HG03565 (cell line): ENCODE results near the gene TLDC2.
"Not testable (repeated sequence)": the region's sequence is repeated elsewhere in the genome, so short reads cannot be mapped to it uniquely, and the experiment has no call there.

Experiments used
- ATAC-seq: cut with Tn5 transposase; IDR thresholded peaks from one replicate; pipeline ENCODE4 v1.9.1; 2021; ENCODE audit warnings: mild to moderate bottlenecking, moderate library complexity; ENCODE audit not compliant: unreplicated experiment

The TLDC2 gene

DNA sequence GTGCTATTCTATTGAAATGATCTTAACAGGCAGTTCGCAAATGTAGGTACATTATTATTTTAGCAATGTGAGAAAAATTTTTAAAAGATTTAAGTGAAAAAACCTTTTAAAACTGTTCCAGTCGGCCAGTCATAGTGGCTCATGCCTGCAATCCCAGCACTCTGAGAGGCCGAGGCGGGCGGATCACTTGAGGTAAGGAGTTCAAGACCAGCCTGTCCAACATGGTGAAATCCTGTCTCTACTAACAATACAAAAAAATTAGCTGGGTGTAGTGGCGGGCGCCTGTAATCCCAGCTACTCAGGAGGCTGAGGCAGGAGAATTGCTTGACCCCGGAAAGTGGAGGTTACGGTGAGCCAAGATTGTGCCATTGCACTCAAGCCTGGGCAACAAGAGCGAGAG, 29.6 kb downstream of the TLDC2 start:
- ATAC-seq, result not testable (repeated sequence)

DNA sequence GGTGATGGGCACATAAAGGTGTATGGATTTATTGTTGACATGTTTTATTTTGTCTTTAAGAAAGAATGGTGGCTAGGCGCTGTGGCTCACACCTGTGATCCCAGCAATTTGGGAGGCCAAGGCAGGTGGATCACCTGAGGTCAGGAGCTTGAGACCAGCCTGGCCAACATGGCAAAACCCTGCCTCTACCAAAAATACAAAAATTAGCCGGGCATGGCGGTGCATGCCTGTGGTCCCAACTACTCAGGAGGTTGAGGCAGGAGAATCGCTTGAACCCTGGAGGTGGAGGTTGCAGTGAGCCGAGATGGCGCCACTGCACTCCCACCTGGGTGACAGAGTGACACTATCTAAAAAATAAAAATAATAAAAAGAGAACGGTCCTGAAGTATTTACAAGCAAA, 30.1 kb downstream of the TLDC2 start:
- not testable (repeated sequence) for ATAC-seq

DNA sequence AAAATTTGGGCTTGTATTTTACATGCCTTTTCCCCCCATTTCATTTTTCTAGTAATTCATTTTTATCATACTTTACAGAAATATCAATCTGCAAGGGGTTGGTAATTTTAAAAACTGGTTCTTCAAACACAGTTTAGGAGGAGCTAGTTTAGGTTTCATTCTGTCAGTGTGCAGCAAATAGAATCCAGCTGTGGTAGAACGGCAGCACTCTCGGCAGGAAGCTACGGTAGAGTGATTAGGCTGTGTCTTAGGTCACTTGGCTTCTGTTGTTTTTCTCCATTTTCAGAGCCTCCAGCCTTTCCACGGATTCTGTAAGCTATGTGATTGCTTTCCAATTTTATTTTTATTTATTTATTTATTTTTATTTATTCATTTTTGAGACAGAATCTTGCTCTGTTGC, 32.7 kb downstream of the TLDC2 start:
- no peak for ATAC-seq

DNA sequence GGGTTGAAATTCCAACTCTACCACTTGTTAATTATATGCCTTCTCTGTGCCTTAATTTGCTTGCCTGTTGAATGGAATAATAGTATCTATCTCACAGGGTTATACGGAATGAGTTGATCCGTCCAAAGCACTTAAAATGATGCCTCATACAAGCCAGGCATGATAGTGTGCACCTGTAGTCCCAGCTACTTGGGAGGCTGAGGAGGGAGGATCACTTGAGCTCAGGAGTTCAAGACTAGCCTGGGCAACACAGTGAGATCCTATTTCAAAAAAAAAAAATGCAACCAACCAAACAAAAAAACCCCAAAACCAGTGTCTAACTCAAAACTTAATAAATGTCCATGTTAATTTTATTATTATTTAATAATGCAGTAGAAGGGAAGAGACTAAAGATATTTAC, 40.3 kb downstream of the TLDC2 start:
- no peak for ATAC-seq

DNA sequence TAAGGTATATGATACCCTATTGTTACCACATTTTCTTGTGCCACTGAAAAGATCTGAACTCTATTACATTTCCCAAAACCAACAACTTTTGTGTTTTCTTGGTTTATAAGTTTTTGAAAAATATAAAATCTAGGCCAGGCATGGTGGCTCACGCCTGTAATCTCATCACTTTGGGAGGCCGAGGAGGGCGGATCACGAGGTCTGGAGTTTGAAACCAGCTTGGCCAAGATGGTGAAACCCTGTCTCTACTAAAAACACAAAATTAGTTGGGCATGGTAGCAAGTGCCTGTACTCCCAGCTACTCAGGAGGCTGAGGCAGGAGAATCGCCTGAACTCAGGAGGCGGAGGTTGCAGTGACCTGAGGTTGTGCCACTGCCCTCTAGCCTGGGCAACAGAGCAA, 41.3 kb downstream of the TLDC2 start:
- ATAC-seq, result no peak

DNA sequence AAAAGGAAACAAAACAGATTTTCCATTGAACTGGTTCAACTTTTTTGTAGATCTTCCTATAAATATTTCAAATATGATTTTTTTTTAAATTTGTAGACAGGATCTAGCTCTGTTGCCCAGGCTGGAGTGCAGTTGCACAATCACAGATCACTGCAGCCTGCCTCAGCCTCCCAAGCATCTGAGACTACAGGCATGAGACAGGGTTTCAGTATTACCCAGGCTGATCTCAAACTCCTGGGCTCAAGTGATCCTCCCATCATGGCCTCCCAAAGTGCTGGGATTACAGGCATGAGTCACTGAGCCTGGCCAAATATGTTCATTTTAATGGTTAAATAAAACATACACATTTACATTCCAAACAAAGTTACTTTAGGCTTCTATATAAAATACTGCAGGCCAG, 42.0 kb downstream of the TLDC2 start:
- no peak for ATAC-seq

DNA sequence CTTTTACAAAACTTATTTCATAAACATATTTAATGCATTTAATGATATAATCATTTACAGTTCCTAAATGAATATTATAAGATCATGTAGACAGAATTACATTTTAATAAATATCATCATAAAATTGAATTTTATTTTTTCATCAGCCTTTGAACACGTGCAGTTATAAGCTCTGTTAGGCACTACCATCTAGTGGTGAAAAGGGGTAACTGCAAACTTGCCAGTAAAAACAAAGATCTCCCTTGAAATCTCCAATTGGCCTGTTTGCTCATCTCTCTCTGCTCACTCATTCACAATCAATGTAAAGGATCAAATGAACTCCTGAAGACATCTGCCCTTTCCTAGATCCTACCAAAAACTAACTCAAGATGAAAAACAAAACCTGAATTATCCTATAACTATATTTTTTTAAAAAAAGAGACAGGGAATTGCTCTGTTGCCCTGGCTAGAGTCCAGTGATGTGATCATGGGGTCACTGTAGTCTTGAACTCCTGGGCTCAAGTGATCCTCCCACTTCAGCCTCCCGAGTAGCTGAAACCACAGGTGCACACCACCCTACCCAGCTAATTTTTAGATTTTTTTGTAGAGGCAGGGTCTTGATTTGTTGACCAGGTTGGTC, 43.9 kb downstream of the TLDC2 start:
- no peak for ATAC-seq

DNA sequence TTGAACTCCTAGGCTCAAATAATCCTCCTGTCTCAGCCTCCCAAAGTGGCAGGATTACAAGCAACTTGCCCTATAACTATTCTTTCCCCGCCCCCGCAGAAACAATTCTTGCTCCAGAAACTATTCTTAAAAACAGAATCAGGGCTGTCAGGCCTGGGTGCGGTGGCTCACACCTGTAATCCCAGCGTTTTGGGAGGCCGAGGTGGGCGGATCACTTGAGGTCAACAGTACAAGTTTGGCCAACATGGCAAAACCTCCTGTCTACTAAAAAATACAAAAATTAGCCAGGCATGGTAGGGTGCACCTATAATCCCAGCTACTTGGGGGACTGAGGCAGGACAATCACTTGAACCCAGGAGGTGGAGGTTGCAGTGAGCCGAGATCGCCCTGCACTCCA, 44.4 kb downstream of the TLDC2 start:
- no peak for ATAC-seq

DNA sequence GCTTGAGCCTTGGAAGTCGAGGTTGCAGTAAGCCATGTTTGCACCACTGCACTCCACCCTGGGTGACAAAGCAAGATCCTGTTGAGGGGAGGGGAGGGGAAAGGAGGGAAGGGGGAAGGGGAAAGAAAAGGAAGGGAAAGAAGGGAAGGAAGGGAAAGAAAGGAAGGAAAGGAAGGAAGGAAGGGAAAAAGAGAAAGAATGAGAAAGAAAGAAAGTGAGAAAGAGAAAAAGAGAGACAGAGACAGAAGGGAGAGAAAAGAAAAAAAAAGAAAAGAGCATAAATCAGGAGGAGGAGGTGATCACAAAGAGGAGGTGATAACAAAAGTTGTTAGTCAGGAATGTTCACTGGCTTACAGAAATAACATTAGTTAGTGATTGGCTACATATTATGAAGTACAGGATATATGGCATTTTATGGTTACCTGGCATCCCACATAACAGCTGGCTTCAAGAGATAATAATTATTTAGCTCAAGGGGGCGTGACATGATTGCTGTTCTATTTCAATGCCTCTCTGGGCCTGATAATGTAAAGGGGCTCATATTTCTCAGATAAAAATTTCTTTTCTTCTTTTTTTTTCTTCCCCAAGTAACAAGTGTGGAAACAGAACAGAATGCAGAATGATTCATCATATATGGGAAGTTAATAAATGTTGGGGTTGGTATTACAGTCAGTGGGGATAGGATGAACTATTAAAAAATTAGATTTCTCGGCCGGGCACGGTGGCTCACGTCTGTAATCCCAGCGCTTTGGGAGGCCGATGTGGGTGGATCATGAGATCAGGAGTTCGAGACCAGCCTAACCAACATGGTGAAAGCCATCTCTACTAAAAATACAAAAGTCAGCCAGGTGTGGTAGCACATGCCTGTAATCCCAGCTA, 48.5 kb downstream of the TLDC2 start:
- no peak for ATAC-seq

DNA sequence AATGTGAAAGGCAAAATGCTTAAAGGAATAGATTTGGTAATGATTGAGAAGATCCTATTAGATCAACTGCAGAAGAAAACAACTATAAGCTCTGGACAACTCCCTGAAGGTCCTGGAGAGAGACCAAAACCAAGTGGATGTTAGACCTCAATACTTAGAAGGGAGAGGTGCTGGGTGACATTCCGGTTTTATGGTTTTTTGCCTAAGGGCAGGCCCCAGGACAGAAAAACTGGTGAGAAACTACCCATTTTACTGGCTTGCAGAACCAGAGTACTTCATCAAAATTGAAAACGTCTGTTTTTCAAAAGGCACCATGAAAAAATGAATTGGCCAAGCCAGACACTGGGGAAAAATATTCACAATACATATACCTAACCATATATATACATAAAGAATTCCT, 49.3 kb downstream of the TLDC2 start:
- no peak for ATAC-seq

DNA sequence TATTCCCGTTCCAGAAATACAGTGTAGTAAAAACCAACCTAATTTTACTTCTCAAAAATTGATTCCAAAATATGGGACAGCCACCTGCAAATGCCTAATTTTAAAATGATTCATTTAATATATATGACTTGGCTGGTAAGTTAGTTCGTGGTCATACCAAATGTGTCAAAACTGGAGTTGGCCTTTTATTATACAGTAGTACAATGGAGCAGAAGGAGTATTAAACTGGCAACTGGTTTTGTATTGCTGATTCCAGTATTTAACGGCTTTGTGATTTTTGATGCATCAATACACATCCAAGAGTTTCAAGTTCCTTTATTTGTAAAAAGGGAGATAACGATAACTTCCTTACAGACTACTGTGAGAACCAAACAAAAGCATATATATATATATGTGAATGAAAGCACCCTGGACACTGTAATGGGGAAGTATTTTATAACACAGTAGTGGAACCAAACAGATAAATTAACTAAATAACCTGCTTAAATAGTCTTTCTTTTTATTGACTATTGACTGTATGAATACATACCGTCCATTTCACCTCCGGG, 50.8 kb downstream of the TLDC2 start:
- no peak for ATAC-seq

DNA sequence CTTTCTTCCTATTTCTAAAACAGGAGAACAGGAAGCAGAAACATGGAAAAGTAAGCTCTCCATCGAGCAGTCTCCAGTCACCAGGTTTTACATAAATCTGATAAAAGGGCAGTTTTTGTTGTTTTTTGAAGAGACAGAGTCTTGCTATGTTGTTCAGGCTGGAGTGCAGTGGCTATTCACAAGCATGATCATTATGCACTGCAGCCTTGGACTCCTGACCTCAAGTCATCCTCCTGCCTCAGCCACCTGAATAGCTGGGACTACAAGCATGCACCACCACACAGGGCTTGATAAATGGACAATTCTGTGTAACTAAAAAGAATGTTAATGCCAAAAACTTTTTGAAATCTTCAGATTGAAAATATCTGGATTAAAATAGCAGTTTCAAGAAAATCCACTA, 51.8 kb downstream of the TLDC2 start:
- no peak for ATAC-seq

DNA sequence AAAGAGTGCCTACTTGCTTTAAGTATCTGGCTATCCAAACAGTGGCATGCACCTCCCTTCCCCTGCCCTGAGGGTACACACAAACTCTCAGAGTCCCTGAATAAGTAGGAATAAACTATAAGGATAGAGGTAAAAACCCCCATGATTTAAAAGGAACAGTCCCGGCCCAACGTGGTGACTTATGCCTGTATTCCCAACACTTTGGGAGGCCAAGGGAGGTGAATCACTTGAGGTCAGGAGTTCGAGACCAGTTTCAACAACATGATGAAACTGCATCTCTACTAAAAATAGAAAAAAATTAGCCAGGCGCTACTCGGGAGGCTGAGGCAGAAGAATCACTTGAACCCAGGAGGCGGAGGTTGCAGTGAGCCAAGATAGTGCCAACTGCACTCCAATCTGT, 53.4 kb downstream of the TLDC2 start:
- ATAC-seq, result no peak

DNA sequence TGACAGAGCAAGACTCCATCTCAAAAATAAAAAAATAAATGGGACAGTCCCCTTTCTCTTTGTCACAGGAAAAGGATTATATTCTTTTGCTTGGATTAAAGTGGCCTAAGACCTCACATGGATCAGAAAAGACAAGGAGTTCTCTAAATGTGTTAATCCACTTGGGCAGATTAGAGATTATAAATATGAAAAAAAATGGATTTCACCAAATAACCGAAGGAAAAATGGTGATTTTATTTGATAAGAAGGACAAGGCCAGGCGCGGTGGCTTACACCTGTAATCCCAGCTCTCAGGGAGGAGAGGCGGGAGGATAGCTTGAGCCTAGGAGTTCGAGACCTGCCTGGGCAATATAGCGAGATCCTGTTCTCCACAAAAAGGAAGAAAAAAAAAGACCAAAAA, 53.8 kb downstream of the TLDC2 start:
- no peak for ATAC-seq

DNA sequence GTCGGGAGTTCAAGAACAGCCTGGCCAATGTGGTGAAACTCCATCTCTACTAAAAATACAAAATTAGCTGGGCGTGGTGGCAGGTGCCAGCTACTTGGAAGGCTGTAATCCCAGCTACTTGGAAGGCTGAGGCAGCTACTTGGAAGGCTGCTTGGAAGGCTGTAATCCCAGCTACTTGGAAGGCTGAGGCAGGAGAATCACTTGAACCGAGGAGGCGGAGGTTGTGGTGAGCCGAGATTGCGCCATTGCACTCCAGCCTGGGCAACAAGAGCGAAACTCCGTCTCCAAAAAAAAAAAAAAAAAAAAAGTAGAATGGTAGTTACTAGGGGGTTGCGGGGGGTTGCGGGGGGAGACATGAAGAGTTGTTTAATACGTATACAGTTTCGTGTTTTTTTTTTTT, 56.1 kb downstream of the TLDC2 start:
- not testable (repeated sequence) for ATAC-seq

DNA sequence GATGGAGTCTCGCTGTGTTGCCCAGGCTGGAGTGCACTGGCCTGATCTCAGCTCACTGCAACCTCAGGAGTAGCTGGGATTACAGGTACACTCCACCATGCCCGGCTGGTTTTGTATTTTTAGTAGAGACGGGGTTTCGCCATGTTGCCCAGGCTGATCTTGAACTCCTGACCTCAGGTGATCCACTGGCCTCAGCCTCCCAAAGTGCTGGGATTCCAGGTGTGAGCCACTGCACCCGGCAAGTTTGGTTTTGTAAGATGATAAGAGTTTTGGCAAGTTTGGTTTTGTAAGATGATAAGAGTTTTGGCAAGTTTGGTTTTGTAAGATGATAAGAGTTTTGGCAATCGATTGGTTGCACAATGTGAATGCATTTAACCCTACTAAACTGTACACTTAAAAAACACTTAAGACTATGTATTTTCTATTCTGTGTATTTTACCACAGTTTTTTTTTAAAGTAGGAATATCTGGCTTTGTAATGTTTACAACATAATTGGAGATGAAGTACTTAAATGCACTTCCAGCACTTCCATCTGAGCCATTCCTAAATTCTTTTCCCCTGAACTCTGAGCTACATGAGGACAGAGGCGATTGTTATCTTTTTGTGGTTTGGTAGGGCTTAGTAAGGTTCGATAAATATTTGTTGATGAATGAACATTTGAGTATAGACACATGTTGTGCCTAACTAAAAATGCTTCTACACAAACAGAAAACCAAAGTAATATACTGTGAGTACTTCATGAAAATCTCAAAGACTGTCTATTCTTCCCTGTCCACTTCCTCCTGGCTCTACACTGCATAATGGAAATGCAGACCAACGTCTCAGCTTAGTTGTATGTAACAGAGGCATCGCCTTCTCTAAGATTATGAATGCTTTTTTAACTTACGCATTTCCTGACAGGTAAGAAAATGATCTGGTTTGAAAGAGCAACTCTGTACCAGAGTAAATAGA, 56.8 kb downstream of the TLDC2 start:
- ATAC-seq, result no peak

DNA sequence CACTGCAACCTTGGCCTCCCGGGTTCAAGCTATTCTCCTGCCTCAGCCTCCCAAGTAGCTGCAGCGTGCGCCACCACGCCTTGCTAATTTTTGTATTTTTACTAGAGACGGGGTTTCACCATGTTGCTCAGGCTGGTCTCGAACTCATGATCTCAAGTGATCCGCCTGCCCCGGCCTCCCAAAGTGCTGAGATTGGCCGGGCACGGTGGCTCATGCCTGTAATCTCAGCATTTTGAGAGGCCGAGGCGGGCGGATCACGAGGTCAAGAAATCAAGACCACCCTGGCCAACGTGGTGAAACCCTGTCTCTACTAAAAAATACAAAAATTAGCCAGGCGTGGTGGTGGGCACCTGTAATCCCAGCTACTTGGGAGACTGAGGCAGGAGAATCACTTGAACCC, 57.6 kb downstream of the TLDC2 start:
- not testable (repeated sequence) for ATAC-seq

DNA sequence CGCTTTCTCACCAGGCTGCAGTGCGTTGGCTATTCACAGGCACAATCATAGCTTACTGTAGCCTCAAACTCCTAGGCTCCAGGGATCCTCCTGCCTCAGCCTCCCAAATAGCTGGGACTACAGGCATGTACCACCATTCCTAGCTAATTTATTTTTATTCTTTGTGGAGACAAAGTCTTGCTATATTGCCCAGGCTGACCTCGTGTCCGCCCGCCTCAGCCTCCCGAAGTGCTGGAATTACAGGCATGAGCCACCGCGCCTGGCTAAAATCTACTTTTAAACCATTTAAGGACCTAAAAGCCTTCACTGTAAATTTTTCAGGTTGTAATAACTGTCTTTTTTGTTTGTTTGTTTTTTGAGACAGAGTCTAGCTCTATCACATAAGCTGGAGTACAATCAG, 60.4 kb downstream of the TLDC2 start:
- no peak for ATAC-seq

DNA sequence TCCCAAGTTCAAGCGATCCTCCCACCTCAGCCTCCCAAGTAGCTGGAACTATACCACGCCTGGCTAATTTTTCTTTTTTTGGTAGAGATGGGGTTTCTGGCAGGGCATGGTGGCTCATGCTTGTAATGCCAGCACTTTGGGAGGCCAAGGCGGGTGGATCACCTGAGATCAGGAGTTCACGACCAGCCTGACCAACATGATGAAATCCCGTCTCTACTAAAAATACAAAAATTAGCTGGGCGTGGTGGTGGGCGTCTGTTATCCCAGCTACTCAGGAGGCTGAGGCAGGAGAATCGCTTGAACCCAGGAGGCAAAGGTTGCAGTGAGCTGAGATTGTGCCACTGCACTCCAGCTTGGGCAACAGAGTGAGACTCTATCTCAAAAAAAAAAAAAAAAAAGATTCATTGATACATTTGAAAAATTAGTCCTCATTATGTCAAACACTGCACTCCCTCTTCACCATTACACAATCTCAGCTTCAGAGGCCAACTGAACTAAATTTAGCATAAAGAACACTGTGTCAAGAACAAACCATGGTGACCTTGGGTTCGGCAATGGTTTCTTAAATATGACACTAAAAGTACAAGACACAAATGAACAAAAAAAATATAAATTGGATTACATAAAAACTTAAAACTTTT, 60.9 kb downstream of the TLDC2 start:
- not testable (repeated sequence) for ATAC-seq

DNA sequence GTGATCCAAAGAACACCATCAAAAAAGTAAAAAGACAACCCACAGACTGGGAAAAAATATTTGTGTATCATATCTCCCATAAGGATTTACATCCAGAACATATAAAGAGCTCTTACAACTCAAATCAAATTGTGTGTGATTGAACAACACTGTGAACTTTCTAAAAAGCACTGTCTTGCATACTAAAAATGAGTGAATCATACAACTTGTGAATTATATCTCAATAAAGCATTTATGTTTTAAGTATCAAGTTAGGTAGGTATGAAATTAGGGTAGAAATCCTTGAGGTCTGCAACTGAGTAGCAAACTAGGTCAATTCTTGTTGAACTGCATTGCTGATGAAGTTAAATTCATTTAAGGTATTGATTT, 61.4 kb downstream of the TLDC2 start:
- no peak for ATAC-seq

DNA sequence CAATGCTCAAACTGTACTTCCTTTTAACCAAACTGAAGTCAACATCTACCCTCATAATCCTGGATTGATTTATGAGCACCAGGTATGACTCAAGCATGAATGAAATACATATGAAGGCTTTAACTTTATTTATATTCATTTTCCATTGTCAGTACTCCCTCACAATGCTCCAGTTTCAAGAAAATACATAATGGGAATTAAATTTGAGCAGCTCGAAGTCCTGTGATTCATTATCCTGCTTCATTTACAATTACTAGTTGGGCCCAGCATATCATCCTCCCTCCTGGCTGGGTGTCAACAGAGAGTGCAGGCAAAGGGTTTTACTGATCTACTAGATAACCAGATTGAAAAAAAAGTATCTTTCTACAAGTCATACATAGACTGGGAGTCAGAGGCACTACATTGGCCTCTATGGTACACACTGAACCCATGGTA, 65.5 kb downstream of the TLDC2 start:
- ATAC-seq, result no peak
